ENCODE data around the gene CAMKV. TPM values are rescaled to one million over a fixed set of nuclear protein-coding genes. Genes with fewer than 3 reads are reported as not detected.
A peak's percentile ranks its signal among the peaks of the same experiment; 100 is the strongest.

Gene CAMKV
- total RNA-seq, 1 donor from 2014 or later, result not detected

- intact Hi-C loops (cut with DNase I), result no loop called here
- DNase-seq (ENCODE audit: missing footprints), result no peak
- ATAC-seq, result peak; percentile 56
These were observed 30.9 kb upstream of the CAMKV start for GRCh38 chr3:49900491-49901153.

DNA sequence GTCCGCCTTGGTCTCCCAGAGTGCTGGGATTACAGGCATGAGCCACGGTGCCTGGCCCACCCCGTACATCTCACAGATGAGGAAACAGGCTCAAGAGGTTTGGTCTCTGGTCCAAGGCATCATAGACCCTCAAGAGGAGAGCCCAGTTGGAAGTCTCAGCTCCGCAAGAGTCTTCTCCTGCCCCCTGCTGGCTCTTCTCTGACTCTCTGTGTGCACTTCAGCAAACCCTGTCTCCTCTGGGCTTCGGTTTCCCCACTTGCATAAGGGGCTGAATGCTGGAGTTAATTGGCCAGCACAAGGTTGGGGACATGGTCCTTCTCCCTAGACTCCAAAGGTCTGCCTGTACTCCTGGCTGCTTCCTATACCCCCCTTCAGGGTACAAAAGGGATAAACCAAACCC, 30.1 kb upstream of the CAMKV start:
- intact Hi-C loops (cut with DNase I), result no loop called here
- ATAC-seq, result no peak
- no peak for DNase-seq (ENCODE audit: missing footprints)

- intact Hi-C loops (cut with DNase I), result no loop called here
- ATAC-seq (no peak), DNase-seq (ENCODE audit: missing footprints) (no peak)
These were observed 29.3 kb upstream of the CAMKV start for GRCh38 chr3:49898991-49899390.

DNA sequence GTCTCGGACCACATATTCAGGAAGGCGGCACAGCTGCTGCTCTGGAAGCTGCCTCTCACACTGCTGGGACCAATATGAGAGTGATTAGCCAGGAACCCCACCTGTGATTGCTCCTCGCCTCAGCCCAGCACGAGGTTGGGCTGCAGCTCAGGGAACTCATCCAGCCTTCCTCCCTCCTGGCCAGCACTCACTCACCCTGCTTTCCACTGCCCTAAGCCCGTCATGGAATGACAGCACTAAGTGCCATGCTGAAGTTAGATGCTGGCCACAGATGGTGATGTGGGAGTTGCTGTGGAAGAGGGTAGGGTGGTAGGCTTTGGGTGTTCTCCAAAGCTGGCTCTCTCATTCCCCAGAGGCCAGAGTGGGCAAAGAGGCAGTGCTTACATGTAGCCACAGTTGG, 26.6 kb upstream of the CAMKV start:
- ATAC-seq, result peak; percentile 31
- intact Hi-C loops (cut with DNase I), result no loop called here
- DNase-seq (ENCODE audit: missing footprints), result no peak

DNA sequence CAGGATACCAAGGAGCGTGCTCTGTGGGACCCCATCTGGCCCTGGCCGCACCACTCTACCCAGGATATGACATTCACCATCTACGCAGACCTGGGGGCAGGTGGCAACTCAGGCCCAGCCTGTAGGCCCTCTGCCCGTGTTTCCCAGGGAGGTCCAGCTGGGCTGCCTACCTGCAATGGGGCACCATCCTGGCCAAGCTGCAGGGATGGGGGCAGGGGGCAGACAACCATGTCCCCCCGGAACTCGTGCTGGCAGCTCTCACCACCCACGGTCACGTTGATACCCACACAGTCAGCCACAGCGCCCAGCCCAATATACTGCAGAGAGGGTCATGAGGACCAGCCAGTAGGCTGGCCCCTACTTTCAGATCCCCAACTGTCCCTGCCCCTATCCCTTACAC, 26.1 kb upstream of the CAMKV start:
- intact Hi-C loops (cut with DNase I), result no loop called here
- ATAC-seq (no peak), DNase-seq (ENCODE audit: missing footprints) (no peak)

DNA sequence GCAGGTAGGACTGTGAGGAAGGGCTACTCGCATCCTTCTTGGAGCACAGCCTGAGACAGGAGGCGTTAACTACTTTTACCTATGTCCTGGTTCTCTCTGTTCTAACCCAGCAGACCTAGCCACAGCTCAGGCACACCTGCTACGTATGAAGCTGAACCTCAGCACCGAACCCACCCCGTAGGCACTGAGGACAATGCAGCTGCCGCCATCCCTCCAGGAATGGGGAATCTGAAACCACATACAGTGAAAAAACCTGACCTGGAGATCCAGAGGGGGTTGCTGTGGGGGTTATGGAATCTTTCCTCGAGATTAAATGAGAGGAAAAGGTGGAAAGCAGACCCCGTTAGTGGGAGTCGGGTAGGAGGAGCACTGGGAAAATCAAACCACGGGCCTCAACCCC, 19.6 kb upstream of the CAMKV start:
- no peak for DNase-seq (ENCODE audit: missing footprints)
- no peak for ATAC-seq
- intact Hi-C loops (cut with DNase I), result no loop called here

- intact Hi-C loops (cut with DNase I), result no loop called here
- no peak for ATAC-seq
- DNase-seq (ENCODE audit: missing footprints), result no peak
These were observed 17.2 kb upstream of the CAMKV start for GRCh38 chr3:49886922-49887265.

GRCh38 chr3:49883998-49884397, 14.3 kb upstream of the CAMKV start:
- DNase-seq (ENCODE audit: missing footprints) (no peak), ATAC-seq (no peak)
- intact Hi-C loops (cut with DNase I), result no loop called here

- peak; percentile 71 for ATAC-seq
- intact Hi-C loops (cut with DNase I), result no loop called here
- no peak for DNase-seq (ENCODE audit: missing footprints)
These were observed 12.5 kb upstream of the CAMKV start for GRCh38 chr3:49882166-49882565.

- no peak for DNase-seq (ENCODE audit: missing footprints)
- peak; percentile 22 for ATAC-seq
- intact Hi-C loops (cut with DNase I), result no loop called here
These were observed 11.0 kb upstream of the CAMKV start for GRCh38 chr3:49880581-49881315.

DNA sequence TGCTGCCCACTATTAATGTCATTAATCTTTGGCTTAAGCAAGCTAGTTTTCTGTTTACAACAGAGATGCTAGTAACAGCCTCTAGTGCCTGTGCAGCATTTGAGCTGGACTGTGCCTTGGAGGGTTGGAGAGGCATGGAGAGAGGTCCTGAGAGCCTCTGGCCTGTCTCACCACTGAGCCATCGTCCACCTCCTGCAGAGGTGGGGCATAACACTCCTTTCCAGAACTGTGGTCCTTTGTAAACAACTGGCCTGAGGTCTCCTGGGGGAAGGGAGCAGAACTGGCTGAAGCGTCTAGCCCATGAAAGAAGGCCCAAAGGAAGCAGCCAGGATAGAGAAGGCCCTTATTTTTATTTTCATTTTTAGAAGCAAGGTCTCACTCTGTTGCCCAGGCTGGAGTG, 10.0 kb upstream of the CAMKV start:
- intact Hi-C loops (cut with DNase I), result no loop called here
- no peak for DNase-seq (ENCODE audit: missing footprints)
- no peak for ATAC-seq

GRCh38 chr3:49878686-49879085, 9.0 kb upstream of the CAMKV start:
- no peak for ATAC-seq
- DNase-seq (ENCODE audit: missing footprints), result no peak
- intact Hi-C loops (cut with DNase I), result no loop called here

DNA sequence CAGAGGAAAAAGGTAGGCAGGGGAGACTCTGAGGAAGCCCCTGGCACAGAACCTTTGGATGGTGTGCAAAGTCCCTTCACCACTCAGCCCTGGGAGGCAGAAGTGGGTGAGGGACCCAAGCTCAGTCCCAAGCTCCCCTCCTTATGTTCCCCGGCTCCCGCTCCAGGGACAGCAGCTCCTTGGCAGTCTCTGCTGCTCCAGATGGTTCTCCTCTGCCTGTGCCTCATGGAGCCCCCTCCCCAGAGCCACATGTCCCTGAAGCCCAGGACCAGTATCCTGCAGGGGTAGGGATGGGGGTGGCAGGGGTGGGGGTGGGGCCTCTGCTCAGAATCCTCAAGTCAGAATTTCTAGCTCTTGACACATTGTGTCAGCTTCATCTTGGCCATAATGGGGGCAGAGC, 8.0 kb upstream of the CAMKV start:
- no peak for ATAC-seq
- intact Hi-C loops (cut with DNase I), result no loop called here
- no peak for DNase-seq (ENCODE audit: missing footprints)

- intact Hi-C loops (cut with DNase I), result no loop called here
- no peak for DNase-seq (ENCODE audit: missing footprints)
These were observed 6.9 kb upstream of the CAMKV start for GRCh38 chr3:49876567-49876966.

GRCh38 chr3:49873623-49874022, 3.9 kb upstream of the CAMKV start:
- intact Hi-C loops (cut with DNase I), result no loop called here
- DNase-seq (ENCODE audit: missing footprints) (peak; percentile 22), ATAC-seq (no peak)

More at GRCh38 chr3:49876567-49876966, 6.9 kb upstream of the CAMKV start:
- ATAC-seq, result no peak

DNA sequence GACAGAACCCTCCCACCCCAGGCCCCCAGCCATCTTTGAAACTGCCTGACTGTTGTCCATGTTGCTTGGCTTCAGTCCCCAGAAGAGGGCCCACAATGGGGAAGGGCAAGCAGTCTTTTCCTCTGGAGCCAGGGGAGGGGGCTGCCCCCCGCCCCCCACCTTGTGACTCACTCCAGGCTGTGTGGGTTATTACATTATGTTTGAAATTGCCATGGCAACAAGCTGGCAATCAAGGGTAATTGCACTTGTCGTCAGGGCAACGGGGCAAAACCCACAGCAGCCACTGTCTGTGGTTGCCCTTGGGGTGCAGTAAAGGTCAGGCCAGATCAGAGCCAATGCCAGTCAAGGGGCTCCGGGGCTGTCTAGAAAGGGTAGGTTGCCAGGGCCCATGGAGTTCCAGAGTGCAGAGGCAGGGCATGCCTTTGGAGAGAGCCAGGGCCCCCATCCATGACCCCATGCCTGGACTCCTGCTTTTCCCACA, 3.1 kb upstream of the CAMKV start:
- intact Hi-C loops (cut with DNase I), result no loop called here
- peak; percentile 43 for DNase-seq (ENCODE audit: missing footprints)
- no peak for ATAC-seq

DNA sequence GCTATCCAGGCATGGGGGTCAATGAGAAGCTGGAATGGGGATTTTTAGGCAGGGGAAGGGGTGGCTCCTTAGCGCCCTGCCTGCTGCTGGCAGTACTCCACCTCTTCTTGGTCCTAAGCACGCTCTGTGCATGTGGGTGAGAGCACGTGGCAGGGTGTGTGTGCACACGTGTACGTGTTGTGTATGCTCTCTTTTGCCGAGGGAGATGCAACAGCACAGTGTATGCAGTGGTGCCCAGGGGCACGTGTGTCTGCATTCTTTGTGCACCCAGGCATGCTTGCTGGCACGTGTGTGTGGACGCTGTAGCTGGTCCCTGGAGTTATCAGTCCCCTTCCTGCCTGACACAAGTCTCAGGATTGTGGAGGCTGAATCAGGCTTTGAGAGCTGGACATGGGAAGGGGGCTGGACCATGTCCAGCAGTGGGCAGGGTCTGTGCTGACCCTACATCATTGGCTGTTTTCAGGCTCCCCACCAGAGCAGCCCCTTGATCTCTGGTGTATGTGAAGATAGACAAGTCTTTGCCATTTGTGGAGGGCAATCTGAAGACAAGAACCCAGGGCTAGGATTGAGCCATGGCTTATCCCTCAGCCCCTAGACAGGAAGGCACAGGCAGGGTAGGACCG, 1.9 kb upstream of the CAMKV start:
- peak; percentile 5 for DNase-seq (ENCODE audit: missing footprints)

GRCh38 chr3:49868862-49869466, 742 bp downstream of the CAMKV start:
- ATAC-seq (no peak), DNase-seq (ENCODE audit: missing footprints) (no peak)
- intact Hi-C loops (cut with DNase I), result no loop called here

More for the DNA sequence above, 1.9 kb upstream of the CAMKV start:
- ATAC-seq, result no peak
- intact Hi-C loops (cut with DNase I), result no loop called here

DNA sequence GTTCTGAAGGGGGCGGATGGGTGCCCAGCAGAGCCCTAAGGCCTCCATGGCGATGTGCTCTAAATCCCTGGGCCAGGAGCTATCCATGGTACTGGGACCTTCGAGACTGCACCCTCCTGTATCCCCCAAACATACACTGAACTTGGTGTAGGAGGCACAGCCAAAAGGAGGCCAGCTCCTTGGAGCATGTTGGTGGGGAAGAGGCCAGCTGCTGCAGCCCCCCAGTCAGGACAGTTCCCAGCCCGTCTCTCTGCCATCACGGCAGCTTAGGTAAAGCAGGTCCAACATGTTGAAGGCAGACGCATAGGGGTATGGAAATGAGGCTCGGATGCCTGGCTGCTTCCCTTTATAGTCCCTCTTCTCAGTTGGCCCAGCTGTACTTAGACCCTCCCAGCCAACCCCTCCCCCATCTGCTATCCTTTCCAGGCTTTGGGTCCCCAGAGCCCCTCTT, 1.8 kb downstream of the CAMKV start:
- ATAC-seq (no peak), DNase-seq (ENCODE audit: missing footprints) (no peak)
- intact Hi-C loops (cut with DNase I), result no loop called here

GRCh38 chr3:49867400-49867799, 2.3 kb downstream of the CAMKV start:
- DNase-seq (ENCODE audit: missing footprints) (no peak), ATAC-seq (no peak)
- intact Hi-C loops (cut with DNase I), result no loop called here
